Activated B cell treated with CpG ODN at 0.5 μM for 24 hours (primary cell): ENCODE data around the gene ZBTB12. TPM values are rescaled to one million over a fixed set of nuclear protein-coding genes. Genes with fewer than 3 reads are reported as not detected.

ENCODE experiments used
- ATAC-seq: fragments of 200-7000 bp; cut with Tn5 transposase; one replicate; pipeline ENCODE4 v1.10.0; 2021; ENCODE audit warnings: low read depth, mild to moderate bottlenecking, moderate library complexity
- CTCF ChIA-PET: fragments of 350-600 bp; sonication (Branson Sonifier 250); formaldehyde crosslinking; loops from one replicate; lab custom pipeline; 2021; ENCODE audit warnings: antibody characterized with exemption; lab: Charles Lee
- POLR2A ChIA-PET: fragments of 350-600 bp; sonication (Branson Sonifier 250); formaldehyde crosslinking; loops from one replicate; lab custom pipeline; 2021; ENCODE audit warnings: antibody characterized with exemption; lab: Charles Lee
- DNase-seq: peaks from one replicate; pipeline ENCODE4 v3.0.0; 2022
- H3K27ac Mint-ChIP-seq: one replicate; pipeline ENCODE4 v1.8.0; 2020; ENCODE audit warnings: mixed read lengths
- H3K27me3 Mint-ChIP-seq: one replicate; pipeline ENCODE4 v1.8.0; 2021; ENCODE audit warnings: mixed read lengths
- H3K36me3 Mint-ChIP-seq: one replicate; pipeline ENCODE4 v1.8.0; 2021; ENCODE audit warnings: low read depth, mixed read lengths
- H3K4me1 Mint-ChIP-seq: one replicate; pipeline ENCODE4 v1.8.0; 2021; ENCODE audit warnings: mixed read lengths
- H3K4me3 Mint-ChIP-seq: one replicate; pipeline ENCODE4 v1.8.0; 2020; ENCODE audit warnings: mild to moderate bottlenecking, mixed read lengths
- H3K9me3 Mint-ChIP-seq: one replicate; pipeline ENCODE4 v1.8.0; 2020; ENCODE audit warnings: mixed read lengths
- intact Hi-C: fragments of 100-400 bp; cut with micrococcal nuclease; formaldehyde crosslinking; loops from one replicate; pipeline ENCODE4 v1.15.1; 2024
- total RNA-seq: library from RNA; stranded (reverse); gene quantifications from 2 replicates; pipeline ENCODE4 v1.2.3, GENCODE V29; 2022
- TF ChIP-seq, protein P1 (sequence below): fragments of 200-600 bp; IDR thresholded peaks from one replicate; pipeline ENCODE4 v1.8.0; 2022; ENCODE audit warnings: antibody characterized with exemption, mild to moderate bottlenecking

The ZBTB12 gene
- total RNA-seq, 1 donor from 2014 or later, result 4.8 TPM

DNA sequence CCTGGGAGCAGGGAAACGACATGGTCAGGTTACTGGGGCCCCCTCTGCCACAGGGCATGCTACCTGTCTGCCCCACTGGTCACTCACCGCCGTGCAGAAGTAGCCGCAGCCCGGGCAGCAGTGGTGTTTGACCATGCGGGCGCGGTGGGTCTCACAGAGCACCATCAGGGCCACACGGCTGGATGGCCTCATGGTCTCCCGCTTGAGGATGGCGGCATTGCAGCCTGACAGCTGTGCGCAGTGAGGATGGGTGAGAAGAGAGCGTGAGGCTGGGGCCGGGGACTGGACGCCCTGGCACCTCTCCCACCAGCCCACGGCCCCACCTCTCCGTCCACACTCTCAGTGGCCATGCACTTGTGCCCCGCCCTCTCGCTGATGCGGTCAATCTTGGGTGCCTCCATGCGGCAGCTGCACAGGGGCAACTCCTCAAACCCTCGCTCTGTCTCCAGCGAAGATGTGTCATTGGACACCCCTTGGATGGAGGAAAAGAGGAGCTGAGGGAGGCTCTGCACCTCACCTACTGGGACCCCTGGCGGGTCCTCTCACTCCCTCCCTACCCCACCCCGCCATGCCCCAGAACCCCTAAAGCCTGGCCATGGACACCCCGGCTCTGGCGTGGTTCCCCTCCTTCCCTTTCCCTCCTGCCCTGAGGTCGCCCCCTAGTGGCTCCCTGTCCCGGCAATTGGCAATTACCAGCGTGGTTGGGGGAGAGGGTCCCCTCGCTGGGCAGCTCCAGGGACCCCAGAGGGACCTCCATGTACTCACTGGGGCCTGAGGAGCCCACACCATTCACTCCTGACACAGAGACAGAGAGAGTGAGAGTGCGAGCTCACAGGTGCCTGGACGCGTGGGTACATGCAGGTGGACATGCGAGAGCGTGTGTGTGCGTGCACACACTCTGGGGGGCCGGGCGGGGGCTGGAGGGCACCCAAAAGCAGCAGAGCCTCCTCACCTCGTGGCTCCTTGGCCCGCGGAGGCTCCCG is 13.3 kb downstream of the ZBTB12 start:
- DNase-seq (peak; percentile 56), ATAC-seq (peak; percentile 50)
- TF ChIP-seq, protein P1, sequence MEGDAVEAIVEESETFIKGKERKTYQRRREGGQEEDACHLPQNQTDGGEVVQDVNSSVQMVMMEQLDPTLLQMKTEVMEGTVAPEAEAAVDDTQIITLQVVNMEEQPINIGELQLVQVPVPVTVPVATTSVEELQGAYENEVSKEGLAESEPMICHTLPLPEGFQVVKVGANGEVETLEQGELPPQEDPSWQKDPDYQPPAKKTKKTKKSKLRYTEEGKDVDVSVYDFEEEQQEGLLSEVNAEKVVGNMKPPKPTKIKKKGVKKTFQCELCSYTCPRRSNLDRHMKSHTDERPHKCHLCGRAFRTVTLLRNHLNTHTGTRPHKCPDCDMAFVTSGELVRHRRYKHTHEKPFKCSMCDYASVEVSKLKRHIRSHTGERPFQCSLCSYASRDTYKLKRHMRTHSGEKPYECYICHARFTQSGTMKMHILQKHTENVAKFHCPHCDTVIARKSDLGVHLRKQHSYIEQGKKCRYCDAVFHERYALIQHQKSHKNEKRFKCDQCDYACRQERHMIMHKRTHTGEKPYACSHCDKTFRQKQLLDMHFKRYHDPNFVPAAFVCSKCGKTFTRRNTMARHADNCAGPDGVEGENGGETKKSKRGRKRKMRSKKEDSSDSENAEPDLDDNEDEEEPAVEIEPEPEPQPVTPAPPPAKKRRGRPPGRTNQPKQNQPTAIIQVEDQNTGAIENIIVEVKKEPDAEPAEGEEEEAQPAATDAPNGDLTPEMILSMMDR, result peak; percentile 69
- no peaks in the 10 kb centered on the region for H3K4me1 Mint-ChIP-seq
- H3K36me3 Mint-ChIP-seq, result peaks cover 87% of the 10 kb centered on the region
- POLR2A ChIA-PET, result no interaction called here
- H3K27me3 Mint-ChIP-seq, result no peaks in the 10 kb centered on the region
- no peak overlapping the region for H3K27ac Mint-ChIP-seq
- H3K4me3 Mint-ChIP-seq, result no peak overlapping the region
- H3K9me3 Mint-ChIP-seq, result no peaks in the 10 kb centered on the region
- CTCF ChIA-PET, result interaction anchor here (1.2 to 1.5 kb wide), 4 partner anchors 50 to 208 kb away, joined by 4 to 5 read pairs (median 5); partner anchors contain the start of gene LY6G5C
- intact Hi-C loops, result loop anchor here (2.0 kb wide), 1 partner anchor 208 kb away; the partner anchor contains the start of gene LY6G5C

DNA sequence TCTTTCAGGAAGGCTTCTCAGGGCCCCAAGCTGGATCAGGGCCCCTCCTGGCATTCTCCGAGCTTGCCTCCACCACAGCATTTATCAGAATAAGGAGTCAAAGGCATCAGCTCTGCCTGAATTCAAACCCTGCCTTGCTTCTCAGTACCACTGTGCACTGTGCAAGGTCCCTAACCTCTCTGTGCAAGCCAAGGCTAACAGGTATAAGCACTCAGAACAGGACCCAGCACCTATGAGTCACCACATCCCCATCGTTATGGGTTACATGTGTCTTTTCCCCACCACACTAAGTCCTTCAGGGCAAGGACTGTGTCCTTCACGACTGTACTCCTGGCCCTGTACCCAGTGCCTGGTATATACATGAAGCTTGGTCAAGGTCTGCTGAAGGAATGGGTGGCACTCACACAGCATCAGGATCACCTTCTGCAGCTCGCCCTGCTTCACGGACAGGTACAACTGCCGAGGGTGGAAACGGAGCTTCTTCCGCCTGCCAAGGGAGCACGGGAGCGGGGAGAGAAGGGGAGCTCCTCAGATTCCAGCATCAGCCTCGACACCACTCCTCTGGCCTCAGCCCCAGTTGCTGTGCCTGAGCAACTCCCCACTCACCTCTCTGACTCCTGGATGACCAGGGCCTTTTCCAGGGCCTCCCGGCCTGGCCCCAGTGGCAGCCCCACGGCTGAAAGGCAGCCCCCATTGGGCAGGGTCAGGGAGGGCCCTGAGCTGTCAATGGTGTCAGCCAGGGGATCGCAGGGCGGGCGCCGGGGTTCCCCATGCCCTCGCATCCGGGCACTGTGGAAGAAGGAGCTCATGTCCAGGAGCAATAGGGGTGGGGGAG is 14.5 kb downstream of the ZBTB12 start:
- intact Hi-C loops, result loop anchor here (2.0 kb wide), 1 partner anchor 207 kb away; the partner anchor contains the start of gene LY6G5C
- POLR2A ChIA-PET, result no interaction called here

DNA sequence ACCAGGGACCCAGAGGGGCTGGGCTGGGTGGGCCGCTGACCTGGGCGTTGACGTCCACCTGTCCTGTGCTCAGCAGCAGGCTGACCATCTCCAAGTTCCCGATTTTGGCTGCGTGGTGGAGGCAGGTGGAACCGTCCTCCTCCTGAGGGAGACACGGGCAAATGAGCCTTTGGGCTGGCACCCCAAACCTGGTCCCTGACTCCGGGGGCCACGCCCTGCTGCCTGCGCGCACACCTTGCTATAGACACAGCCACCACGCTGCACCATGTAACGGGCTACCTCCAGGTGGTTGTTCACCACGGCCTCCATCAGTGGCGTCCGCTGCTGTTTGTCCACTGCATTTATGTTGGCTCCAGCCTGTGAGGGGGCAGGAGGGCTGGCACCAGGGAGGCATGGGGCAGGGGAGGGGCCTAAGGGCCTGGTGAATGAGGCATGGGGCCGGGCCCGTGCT is 15.3 kb downstream of the ZBTB12 start:
- CTCF ChIA-PET, result interaction anchor here (1.2 kb wide), 1 partner anchor 184 kb away, joined by 3 read pairs; the partner anchor contains the start of gene ABHD16A
- H3K27ac Mint-ChIP-seq, result no peak overlapping the region
- DNase-seq (no peak), ATAC-seq (no peak)
- no peak overlapping the region for H3K4me3 Mint-ChIP-seq
- TF ChIP-seq, protein P1, result no peak
- POLR2A ChIA-PET, result no interaction called here
- no peaks in the 10 kb centered on the region for H3K9me3 Mint-ChIP-seq
- intact Hi-C loops, result no loop called here
- H3K36me3 Mint-ChIP-seq, result peaks cover 88% of the 10 kb centered on the region
- no peaks in the 10 kb centered on the region for H3K27me3 Mint-ChIP-seq
- H3K4me1 Mint-ChIP-seq, result no peaks in the 10 kb centered on the region

More for the DNA sequence above, 14.5 kb downstream of the ZBTB12 start:
- Mint-ChIP-seq H3K4me3 (no peak overlapping the region), H3K4me1 (no peaks in the 10 kb centered on the region), H3K27me3 (no peaks in the 10 kb centered on the region), H3K27ac (no peak overlapping the region), H3K9me3 (no peaks in the 10 kb centered on the region), H3K36me3 (peaks cover 88% of the 10 kb centered on the region)
- CTCF ChIA-PET, result interaction anchor here (1.1 to 1.5 kb wide), 5 partner anchors 10 to 206 kb away, joined by 3 to 5 read pairs (median 4); partner anchors contain the start of genes ABHD16A, EHMT2 and LY6G5C
- ATAC-seq (no peak), DNase-seq (no peak)
- TF ChIP-seq, protein P1, result no peak

DNA sequence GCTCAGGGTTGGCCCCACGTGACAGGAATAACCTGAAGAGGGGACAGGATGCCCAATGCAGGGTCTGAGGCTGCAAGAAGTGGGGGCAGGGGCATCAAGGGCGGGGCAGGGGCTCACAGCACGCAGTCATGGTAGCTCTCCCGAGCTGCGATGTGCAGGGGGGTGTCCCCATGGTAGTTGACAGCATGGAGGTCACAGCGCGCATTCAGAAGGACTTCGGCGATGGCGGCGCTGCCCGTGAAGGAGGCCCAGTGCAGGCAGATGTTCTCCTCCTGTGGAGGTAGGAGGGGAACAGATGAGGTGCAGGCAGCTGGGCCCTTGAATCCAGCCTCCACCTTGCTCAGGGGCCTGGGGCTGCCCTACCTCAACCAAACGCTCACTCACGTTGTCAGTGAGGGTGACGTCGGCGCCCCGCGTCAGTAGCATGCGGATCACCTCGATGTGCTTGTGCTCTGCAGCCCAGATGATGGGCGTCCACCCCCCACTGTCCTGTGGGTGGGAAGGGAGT is 17.3 kb downstream of the ZBTB12 start:
- CTCF ChIA-PET, result no interaction called here
- peaks cover 93% of the 10 kb centered on the region for H3K36me3 Mint-ChIP-seq
- no peaks in the 10 kb centered on the region for H3K27me3 Mint-ChIP-seq
- POLR2A ChIA-PET, result interaction anchor here (0.5 kb wide), 1 partner anchor 55 kb away, joined by 4 read pairs; no protein-coding TSS in a partner anchor
- TF ChIP-seq, protein P1, result no peak
- ATAC-seq, result no peak
- H3K27ac Mint-ChIP-seq, result no peak overlapping the region
- intact Hi-C loops, result no loop called here
- H3K4me3 Mint-ChIP-seq, result no peak overlapping the region
- no peak for DNase-seq
- H3K4me1 Mint-ChIP-seq, result no peaks in the 10 kb centered on the region
- no peaks in the 10 kb centered on the region for H3K9me3 Mint-ChIP-seq
